Measurements from ENCODE around the gene PALLD.

PALLD gene

DNA sequence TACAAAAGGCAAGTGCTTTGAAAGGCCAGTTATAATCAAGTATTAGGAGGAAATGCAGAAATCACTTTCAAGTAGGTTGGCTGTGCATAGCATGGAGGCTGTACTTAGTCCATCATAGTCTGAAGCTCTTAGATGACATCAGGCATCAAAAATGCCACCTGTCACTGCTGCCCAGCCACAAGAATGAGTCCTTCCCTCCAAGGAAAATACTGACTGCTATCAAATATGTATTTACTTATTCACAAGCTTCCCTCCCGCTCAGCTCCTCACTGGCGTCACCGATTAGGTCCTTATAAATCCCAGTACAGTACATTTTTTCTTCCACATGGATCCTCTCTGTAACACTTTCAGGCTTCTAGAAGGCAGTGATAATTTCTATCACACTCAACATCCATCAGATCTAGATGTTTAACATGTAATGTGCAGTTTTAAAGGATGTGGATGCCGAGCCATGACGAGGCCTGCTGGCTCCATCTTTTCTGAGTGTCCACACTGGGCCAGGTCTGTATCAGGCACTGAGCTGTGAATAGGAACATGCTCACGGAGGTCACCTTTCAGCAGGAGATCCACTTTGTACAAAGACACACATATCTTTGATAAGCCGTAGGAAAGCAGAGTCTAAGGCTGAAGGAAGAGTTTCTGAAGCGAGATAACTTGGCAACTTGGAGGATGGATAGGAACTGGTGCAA, 121.9 kb downstream of the PALLD start:
- TF ChIP-seq GATA3 (IDR thresholded peaks at IDR 0.05; ENCODE audit: low read depth, low read length) (no peak), GATA2 (IDR thresholded peaks at IDR 0.05; ENCODE audit: low read depth, low read length) (no peak)

DNA sequence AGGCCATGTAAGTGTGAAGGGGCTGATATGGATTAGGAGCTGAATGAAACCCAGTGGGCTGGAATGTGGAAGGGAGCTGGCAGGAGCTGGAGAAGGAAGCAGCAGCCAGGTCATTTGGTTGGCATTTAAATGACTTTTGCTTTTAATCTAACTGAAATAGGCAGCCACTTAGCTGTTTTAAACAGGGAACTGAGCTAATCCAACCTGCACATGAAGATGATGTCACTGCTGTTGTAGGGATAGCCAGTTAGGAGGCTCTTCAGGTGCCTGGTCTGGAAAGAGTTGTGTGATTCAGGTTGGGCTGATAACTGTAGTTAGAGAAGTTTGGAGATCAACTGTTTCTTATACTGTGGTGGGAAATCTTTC, 122.4 kb downstream of the PALLD start:
- TF ChIP-seq GATA3 (IDR thresholded peaks at IDR 0.05; ENCODE audit: low read depth, low read length) (no peak), GATA2 (IDR thresholded peaks at IDR 0.05; ENCODE audit: low read depth, low read length) (no peak)

DNA sequence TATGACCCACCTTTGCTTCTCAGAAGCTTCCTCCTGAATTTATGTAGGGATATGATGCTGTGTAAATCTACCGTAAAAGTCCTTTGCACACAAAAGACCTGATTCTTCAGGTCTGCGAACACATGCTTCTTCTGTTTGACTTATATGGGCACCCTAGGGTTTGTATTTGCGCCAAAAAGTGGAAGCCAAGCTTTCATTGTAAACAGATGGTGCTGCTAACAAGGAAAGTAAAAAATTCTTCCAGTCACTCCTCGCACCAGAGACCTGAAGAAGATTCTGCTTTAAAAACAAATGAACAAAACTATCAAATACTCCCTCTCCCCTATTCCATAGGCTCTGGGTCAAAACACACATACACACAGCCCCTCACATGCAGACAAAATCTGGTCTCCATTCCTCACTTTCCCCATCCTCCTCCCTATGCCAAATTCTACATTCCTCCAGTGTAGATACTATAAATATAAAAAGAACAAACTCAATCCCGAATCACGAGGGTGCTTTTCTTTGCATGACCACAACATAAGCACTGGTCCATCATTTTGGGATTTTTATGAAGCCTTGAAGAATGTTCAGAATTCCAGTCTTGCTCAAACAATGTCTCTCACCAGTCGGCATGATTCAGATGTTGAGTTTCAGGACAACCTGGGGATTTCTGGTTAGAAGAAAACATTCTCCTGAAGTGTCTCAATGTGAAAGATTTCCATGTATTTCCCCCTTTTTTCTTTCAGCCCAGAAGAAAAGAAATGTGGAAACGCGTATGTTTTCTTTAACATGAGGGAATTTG, 125.1 kb downstream of the PALLD start:
- no peak for TF ChIP-seq GATA2 (IDR thresholded peaks at IDR 0.05; ENCODE audit: low read depth, low read length)
- TF ChIP-seq GATA3 (IDR thresholded peaks at IDR 0.05; ENCODE audit: low read depth, low read length) = no peak

DNA sequence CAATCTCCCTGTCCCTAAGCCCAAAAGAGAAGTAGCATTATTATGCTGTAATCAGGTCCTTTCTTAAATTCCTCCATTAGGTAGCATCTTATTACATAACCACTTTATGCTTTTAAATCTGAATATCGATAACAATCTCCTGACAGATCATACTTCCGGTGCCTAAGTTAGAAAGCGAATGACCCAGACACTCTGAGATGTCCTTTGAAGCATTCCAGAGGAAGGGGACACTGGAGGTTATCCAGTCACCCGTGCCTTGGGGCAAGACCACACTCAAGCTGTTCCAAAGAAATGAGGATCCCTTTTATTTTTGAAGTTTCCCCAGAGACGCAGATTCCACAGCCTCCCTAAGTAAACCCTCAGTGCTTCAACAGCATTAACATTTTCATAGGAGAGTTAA, 125.7 kb downstream of the PALLD start:
- no peak for TF ChIP-seq GATA3 (IDR thresholded peaks at IDR 0.05; ENCODE audit: low read depth, low read length)
- TF ChIP-seq GATA2 (IDR thresholded peaks at IDR 0.05; ENCODE audit: low read depth, low read length) = no peak

DNA sequence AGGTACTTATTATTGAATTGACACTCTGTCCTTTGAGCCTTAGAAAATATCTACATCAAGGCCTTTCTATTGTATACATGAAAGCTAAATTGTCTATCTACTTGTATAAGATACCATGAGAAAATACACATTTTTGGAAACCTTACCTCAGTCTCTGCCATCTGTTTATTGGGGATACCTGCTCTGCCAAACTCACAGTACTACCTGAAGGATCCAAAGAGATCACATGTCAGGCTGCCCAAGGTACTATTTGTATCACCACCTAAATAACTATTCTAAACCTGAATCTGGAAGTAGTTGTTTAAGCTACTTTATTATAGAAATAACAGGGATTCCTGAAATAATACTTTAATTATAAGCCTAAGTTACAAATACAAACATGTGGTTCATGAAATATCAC, 126.2 kb downstream of the PALLD start:
- no peak for TF ChIP-seq GATA2 (IDR thresholded peaks at IDR 0.05; ENCODE audit: low read depth, low read length)
- no peak for TF ChIP-seq GATA3 (IDR thresholded peaks at IDR 0.05; ENCODE audit: low read depth, low read length)

DNA sequence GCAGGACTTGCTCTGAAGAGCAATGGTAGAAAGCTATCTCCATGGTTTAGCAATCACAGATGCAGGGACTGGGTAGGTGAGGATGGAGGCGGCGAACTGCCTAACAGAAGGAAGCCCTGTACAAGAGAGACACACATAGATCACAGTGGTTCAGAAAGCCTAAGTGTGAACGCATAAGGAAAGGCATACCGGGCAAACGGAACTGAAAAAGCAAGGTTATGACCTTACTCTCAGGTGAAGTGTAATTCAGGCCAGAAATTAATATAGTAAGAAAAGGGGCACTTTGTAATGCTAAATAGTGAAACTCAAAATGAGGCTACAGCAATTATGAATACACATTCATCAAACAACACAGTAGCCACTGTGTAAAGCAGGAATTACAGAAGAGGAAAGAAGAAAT, 126.6 kb downstream of the PALLD start:
- TF ChIP-seq GATA3 (IDR thresholded peaks at IDR 0.05; ENCODE audit: low read depth, low read length) (no peak), GATA2 (IDR thresholded peaks at IDR 0.05; ENCODE audit: low read depth, low read length) (no peak)

DNA sequence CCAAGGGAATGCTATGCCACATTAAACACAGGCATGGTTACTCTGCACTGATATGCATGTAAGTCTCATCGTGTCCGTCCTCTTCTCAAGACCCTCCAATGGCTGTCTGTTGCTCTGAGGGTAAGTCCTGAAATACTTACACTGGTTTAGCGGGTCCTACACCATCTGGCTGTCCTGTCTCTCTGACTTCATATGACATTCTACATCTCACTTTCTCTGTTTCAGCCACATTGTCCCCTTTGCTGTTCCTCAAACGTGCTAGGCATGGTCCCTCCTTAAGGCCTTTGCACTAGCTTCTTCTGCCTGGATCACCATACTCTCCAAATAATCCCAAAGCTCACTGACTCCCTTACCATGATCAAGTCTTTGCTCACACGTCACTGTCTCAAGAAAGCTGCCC, 131.4 kb downstream of the PALLD start:
- TF ChIP-seq GATA3 (IDR thresholded peaks at IDR 0.05; ENCODE audit: low read depth, low read length) = no peak
- TF ChIP-seq GATA2 (IDR thresholded peaks at IDR 0.05; ENCODE audit: low read depth, low read length) = no peak

DNA sequence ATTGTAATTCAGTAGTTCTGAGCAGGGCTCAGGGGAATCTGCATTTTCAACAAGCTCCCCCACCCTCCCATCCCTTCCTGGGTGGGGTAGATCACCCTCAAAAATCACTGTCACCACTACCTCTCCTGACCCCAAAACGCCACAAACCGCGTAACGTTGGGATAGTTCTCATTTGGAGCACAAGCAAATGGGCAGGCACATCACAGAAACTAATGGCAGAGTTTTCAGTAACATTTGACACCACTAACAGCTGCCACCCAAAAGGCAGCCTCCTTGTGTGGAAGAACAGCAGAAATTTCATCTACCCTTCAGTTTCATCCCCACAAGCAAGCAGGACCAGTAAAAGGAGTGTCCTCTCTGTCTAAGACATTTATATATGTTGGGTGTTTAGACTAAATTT, 132.7 kb downstream of the PALLD start:
- no peak for TF ChIP-seq GATA3 (IDR thresholded peaks at IDR 0.05; ENCODE audit: low read depth, low read length)
- TF ChIP-seq GATA2 (IDR thresholded peaks at IDR 0.05; ENCODE audit: low read depth, low read length) = no peak

DNA sequence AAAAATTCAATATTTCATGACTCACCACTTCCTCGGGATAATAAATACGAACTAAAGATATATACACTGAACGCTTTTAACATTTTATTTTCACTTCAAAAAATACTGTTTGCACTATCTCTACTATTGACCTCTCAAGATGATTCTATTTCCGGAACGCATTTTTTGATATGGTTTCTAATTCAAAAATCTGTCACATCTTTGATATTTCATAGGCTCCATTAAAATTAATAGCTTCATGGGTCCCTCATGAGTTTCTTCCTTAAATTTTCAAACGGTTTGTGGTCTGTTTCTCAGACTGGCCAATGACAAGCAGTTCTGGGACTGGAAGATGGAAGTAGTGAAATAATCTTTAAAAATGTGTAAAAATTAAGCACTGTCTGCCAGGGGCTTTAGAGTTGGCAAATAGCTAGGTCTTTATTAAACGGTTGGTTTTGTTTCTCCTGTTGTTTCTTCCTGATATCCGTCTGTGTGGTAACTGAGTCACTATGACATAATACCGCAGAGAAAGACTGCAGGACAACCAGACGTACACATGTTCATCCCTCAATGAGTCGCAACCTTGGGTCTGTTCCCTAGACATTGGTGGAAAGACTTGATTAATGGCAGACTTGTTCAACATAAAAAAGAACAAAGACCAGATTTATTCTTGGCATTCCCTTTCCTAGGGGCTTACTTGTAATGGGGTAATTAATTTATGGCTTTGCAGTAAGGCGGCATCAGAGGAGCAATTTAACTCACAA, 133.8 kb downstream of the PALLD start:
- TF ChIP-seq GATA3 (IDR thresholded peaks at IDR 0.05; ENCODE audit: low read depth, low read length) (no peak), GATA2 (IDR thresholded peaks at IDR 0.05; ENCODE audit: low read depth, low read length) (no peak)

DNA sequence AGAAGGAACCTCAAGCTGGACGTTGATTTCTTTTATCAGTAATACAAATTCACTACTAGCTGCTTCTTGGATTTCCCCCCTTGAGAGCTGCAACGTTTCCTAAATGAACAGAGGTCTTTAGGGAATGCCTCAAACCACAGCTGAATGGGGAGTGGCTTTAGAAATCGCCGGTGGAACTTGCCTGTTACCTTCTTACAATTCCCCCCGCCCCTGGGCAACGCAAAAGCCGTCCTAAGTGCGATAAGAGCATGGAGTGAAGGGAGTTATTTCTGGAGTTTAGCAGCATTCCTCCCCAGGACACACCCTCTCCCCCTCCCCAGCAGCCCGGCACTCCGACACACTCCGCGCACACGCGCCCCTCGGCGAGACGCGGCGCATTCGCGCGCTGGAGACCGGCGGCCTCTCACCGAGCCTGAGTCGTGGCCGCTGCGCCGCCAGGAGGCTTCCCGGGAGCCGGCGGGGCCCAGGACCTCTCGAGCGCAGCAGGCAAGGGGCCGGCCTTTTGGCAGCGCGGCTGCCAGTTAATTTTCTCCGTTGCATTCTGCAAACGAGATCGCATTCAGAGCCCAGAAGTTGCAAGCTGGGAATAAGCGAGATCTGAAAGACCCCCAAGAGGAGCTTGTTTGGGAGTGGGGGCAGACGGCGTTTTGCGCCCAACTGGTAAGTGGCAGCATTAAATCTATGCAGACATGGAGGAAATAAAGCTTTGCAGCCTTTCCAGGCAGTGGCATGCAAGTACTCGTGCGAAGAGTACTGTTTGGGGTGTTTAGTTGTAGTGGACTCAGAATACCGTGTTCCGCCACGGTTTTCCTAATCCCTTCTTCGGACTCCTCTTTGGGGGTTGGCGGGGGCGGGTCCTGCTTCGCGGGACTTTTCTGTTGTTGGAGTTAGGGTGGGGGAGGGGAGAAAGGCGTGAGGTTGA, 134.7 kb downstream of the PALLD start:
- TF ChIP-seq GATA2 (IDR thresholded peaks at IDR 0.05; ENCODE audit: low read depth, low read length) = no peak
- no peak for TF ChIP-seq GATA3 (IDR thresholded peaks at IDR 0.05; ENCODE audit: low read depth, low read length)

DNA sequence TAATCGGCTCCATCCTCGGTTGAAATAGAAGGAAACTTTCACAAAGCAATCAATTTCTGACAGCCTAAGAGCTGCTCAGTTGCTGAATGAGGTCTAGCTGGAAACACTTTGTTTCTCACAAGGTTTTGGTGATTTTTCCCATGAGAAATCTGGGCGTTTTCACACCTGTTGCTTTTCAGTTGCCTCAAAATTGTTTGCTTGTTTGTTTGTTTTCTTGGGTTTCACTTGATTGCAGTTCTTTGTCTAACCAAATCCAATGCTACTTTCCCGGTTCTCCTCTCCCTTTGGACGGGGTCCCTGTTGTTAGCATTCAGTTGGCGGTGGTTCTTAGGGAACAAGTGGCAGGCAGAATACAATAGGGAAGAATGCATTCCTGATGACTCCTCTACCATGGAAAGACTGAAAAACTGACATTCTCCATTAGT, 135.5 kb downstream of the PALLD start:
- TF ChIP-seq GATA3 (IDR thresholded peaks at IDR 0.05; ENCODE audit: low read depth, low read length) = no peak
- no peak for TF ChIP-seq GATA2 (IDR thresholded peaks at IDR 0.05; ENCODE audit: low read depth, low read length)

DNA sequence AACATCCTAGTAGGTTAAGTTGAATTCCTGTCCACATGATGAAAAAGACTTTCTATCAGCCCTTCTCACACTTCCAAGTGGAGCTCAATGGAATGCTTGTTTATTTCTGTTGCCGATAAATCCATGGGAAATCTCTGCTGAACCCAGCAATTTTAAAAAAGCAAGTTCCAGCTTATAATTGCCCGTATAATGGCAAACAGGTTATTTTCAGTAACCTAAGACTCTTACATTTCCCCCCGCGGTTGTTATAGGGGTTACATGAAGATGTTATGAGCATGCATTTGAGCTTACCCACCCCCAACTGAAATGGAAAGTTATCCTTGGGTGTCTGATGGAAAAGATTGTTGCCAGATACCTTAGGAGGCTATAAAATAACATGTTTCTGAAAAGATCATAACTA, 136.2 kb downstream of the PALLD start:
- TF ChIP-seq GATA2 (IDR thresholded peaks at IDR 0.05; ENCODE audit: low read depth, low read length) (no peak), GATA3 (IDR thresholded peaks at IDR 0.05; ENCODE audit: low read depth, low read length) (no peak)

DNA sequence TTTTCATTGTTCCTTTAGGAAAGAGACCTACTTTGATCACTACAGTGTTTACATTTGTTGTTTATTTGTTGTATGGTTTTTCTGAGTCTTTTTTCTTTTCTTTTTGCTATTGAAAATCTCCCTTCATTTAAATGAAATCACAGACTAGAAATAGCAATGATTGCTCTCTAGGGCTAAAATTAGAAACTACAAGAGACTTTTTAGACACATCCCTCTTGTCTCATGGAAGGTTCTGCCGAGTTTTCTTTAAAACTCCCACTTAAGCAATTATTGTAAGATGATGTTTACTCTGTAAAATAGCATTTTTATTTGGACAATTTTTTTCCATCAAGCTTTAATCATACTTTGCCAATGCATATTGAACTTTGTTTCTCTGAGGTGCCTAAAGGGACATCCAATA, 136.6 kb downstream of the PALLD start:
- TF ChIP-seq GATA3 (IDR thresholded peaks at IDR 0.05; ENCODE audit: low read depth, low read length) (no peak), GATA2 (IDR thresholded peaks at IDR 0.05; ENCODE audit: low read depth, low read length) (no peak)
